Activated T-helper 9 cell treated with anti-CD3 and anti-CD28 coated beads, Interleukin-2, amount 50 U/mL, for 16 hours (primary cell): ENCODE measurements around the gene MCM5.
"Not testable (repeated sequence)": the region's sequence is repeated elsewhere in the genome, so short reads cannot be mapped to it uniquely, and the experiment has no call there.

Experiments
- DNase-seq: peaks from one replicate; pipeline ENCODE4 v3.0.0-alpha.2; 2020; ENCODE audit warnings: low read depth

MCM5 gene

GRCh38 chr22:35399678-35400500 is at the start of gene MCM5:
Gene MCM5, plus strand, starts transcription at chr22:35400140. Its CDS starts 299 bp downstream, at chr22:35400439.
- DNase-seq: peak; percentile 95

- DNase-seq: peak; percentile 75
These were observed 49.1 kb upstream of the MCM5 start for GRCh38 chr22:35350539-35351503.

GRCh38 chr22:35352214-35353111 is 47.5 kb upstream of the MCM5 start:
- DNase-seq: no peak

- no peak for DNase-seq
These were observed 46.6 kb upstream of the MCM5 start for GRCh38 chr22:35353318-35353717.

DNA sequence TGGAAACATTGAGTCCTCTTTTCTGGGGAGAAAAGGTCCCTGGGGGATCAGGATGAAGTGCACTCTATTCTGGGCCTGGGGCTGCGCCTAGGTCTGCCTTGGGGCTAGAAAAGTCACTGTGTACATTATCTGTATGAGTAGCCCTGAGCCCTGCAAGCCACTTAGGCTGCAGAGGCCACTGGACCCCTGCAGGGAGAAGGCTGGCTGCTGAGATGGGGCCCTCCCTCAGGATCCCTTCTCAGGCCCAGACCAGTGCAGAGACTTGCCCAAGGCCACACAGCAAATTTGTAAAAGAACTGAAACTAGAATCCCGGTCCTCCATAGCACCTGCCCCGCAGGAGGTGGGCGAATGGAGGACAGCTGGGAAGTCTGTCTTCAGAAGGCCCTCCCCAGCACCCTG is 45.9 kb upstream of the MCM5 start:
- DNase-seq: no peak

- no peak for DNase-seq
These were observed 41.9 kb upstream of the MCM5 start for GRCh38 chr22:35357883-35358621.

- DNase-seq: no peak
These were observed 40.4 kb upstream of the MCM5 start for GRCh38 chr22:35359380-35360065.

DNA sequence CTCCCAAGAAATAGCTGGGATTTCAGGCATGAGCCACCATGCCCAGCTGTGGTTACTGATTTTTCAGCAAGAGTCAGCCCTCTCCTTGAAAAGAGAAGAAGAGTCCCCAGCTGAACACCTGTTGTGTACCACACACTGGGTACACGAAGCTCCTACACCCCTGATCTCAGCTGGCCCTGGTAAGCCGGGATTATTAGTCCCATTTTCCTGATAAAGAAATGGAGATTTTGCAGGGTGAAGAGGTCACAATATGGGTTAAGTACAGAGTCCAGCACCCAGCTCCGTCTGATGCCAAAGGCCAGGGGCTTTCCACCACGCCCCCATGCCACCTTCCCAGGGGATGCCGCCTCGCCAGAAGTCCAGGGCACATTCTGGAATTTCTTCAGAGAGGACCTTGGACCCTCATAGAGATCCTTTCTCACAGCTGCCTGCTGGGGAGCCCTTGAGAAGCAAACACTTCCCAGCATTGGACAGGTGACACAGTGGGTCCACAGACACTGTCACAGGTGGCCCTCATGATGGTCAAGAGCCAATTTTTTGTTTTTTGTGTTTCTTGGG is 38.9 kb upstream of the MCM5 start:
- no peak for DNase-seq

- no peak for DNase-seq
These were observed 36.3 kb upstream of the MCM5 start for GRCh38 chr22:35363566-35364086.

DNA sequence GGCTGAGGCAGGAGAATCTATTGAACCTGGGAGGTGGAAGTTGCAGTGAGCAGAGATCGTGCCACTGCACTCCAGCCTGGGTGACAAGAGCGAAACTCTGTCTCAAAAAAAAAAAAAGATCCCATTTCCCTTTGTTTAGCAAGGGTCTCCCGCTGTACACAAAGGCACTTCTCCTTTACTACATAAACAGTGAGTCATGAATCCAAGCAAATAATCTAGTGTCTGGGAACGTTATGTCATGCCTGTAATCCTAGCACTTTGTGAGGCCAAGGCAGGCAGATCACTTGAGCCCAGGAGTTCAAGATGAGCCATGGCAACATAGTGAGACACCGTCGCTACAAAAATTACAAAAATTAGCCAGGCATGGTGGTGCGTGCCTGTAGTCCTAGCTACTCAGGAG is 35.7 kb upstream of the MCM5 start:
- DNase-seq: not testable (repeated sequence)

GRCh38 chr22:35367331-35367886 is 32.5 kb upstream of the MCM5 start:
- DNase-seq: no peak

DNA sequence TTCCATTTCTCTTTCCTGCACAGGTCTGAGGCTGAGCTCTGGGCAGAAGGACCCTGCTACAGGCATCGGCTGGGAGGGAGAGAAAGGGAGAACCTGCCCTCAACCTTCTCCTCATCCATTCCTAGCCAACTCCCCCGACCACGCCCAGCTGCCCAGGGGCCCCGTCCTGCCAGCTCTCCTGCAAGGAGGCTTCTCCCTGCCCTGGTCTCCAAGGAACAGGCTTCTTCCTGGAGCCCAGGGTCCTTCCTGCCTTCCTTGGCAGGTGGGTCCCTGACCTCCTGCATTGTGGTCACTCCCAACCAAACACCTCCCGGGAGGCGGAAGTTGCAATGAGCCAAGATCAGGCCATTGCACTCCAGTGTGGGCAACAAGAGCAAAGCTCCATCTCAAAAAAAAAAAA is 31.6 kb upstream of the MCM5 start:
- DNase-seq: no peak

- DNase-seq: no peak
These were observed 29.9 kb upstream of the MCM5 start for GRCh38 chr22:35369996-35370395.

GRCh38 chr22:35373781-35374180 is 26.2 kb upstream of the MCM5 start:
- no peak for DNase-seq

- DNase-seq: no peak
These were observed 24.9 kb upstream of the MCM5 start for GRCh38 chr22:35375031-35375430.

DNA sequence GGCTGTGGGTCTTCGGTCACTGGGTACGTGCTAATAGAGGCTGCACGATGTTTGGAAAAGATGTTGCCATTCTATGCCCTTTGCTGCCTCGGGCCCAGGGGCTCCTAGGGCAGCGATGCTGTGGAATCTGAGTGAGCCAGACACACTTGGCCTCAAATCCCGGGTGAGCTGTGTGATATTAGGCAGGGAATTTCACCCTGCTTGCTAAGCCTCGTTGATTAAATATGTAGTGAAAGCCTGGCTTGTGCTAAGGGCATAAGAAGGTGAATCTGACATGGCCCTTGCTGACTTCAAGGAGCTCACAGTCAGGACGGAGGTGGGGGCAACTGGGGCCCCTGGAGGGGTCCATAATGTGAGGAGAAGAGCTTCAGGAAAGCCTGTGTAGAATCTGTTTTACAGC is 24.4 kb upstream of the MCM5 start:
- DNase-seq: no peak

DNA sequence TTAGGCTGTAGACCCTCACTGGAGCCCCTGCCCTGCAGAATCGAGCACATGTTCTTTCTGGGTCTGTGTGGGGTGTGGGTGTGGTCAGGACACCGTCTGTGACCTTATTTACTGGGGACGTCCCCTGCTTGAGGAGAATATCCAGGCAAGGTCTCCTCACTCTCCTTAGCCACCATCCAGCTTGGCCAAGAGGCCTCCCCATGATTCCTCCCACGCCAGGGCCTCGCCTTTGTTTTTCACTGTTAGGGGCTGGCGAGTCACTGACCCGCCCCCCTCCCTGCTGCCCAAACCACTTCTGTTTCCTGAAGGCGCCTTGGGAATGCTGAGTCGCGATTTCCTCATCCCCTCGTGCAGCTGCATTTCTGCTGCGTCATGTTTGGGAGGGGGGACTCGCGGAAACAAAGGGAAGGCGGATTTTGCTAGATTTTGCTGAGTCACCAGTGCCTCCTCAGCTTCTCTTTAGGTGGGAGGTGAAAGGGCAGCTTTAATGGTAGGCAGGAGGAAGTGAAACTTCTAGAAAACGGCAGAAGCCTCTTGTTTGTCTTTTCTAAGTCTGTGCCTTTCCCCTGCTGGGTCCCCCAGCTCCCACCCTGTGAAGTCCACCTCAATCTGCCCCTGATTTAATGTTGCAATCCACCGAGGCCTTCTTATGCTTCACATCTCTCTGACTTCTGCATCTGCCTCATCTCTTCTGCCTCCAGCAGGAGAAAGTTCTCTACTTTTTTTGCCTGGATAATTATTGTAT is 23.0 kb upstream of the MCM5 start:
- no peak for DNase-seq

DNA sequence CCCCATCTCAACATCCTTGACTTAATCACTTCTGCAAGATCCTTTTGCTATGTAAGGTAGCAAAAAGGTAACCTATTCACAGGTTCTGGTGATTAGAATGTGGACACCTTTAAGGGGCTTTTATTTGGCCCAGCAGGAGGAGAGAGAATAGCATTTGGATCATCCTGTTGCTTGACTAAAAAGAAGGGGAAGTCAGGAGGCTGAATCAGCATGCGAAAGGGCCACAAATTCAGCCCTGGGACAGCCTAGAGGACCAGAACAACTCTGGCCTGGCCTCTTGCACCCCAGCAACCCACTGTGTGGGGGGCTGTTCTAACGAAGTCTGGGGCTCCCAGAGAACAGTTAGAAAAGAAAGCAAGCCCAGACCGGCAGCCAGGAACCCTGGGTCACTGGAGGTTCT is 22.2 kb upstream of the MCM5 start:
- DNase-seq: no peak

GRCh38 chr22:35378621-35379020 is 21.3 kb upstream of the MCM5 start:
- no peak for DNase-seq
